Hindlimb muscle (tissue), 1 donor: ENCODE measurements around the gene JUP. TPM values are rescaled to one million over a fixed set of nuclear protein-coding genes. Genes with fewer than 3 reads are reported as not detected.
"Not testable (repeated sequence)": the region's sequence is repeated elsewhere in the genome, so short reads cannot be mapped to it uniquely, and the experiment has no call there.

Source experiments
- DNase-seq: peaks from one replicate; pipeline ENCODE4 v3.0.0-alpha.2; 2013
- polyA plus RNA-seq: library from polyadenylated mRNA; unstranded; fragments of 120-200 nt; gene quantifications from one replicate; pipeline ENCODE4 v1.2.1, GENCODE V29; 2013; ENCODE audit not compliant: insufficient read length

The JUP gene
- polyA plus RNA-seq, result 46.2 TPM

GRCh38 chr17:41786227-41787020, at the start of gene JUP:
Gene JUP (minus strand): TSS chr17:41786711. CDS start chr17:41771854, 14,857 bp downstream.
- peak; percentile 96 for DNase-seq

- peak; percentile 50 for DNase-seq
Measured at GRCh38 chr17:41835800-41836549, 49.5 kb upstream of the JUP start, which contains the start of gene NT5C3B. Gene NT5C3B (minus strand): TSS chr17:41836232. CDS start chr17:41836193, 39 bp downstream.

- no peak for DNase-seq
Measured at GRCh38 chr17:41835214-41835799, 48.8 kb upstream of the JUP start.

GRCh38 chr17:41829961-41830360, 43.5 kb upstream of the JUP start:
- not testable (repeated sequence) for DNase-seq

DNA sequence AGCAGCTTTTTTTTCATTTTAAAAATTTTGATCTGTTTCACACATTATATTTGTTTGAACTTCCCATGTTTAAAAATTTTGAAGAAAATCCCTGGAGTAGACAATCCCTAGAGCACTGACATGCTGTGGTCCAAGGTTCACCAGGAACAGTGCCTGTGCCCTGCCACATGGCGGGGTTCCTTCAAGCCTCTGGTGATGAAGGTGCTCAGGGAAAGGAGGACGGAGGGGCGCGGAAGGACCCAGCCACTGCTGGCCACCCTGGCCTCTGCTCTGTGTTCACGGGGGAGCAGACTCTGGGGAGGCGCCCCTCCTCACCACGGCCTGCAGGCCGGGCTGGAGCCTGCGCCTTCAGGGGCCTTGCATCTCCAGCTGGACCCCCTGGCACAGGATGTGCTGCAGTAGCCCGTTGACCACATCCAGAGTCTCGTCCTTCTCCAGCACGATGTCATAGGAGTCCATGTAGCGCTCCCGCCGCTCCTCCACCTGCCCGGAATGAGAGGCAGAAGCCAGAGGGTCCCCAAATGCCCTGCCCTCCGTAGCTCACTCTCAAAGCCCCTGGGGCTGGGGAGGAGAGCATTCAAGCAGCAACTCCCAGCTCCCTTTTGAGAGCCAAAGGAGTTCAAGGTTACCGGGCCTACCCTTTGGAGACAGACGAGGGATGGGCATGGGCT, 38.8 kb upstream of the JUP start:
- no peak for DNase-seq

GRCh38 chr17:41824086-41824485, 37.6 kb upstream of the JUP start:
- DNase-seq, result no peak

DNA sequence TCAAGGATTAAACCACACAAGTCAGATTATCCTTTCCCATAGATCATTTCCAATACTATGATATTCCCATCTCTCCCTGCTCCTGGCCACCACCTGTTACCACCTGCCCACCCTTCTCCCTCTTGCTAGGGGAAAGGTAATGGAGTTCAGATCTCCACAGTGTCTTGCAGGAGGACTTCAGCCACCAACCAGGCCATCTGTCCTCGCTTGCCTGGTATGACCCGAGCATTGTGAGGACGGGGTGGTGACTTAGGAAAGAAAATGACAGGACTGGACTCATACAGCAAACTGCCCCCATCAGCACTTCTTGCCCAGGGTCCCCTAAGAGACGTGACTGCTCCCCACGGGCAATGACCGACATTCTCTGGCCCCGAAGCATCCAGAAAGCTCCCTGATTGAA, 37.1 kb upstream of the JUP start:
- DNase-seq, result no peak

DNA sequence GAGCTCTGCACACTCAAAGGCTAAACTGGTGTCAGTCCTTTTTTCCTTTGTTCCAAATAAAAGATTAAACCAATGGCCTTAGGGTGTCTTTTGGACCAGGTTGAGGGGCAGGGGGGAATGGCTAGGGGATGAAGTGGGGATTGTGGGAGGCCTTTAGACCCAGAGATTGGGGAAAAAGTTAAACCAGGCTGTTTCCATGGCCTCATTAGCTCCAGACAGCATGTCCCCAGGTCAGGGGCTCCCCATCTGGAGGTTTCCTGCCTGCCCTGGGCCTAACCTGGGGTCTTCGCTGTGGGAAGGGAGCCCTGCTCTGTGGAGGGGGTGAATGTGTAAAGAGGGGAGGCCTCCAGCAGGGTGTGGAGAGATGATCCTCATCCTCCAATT, 36.6 kb upstream of the JUP start:
- no peak for DNase-seq

GRCh38 chr17:41822216-41823140, 36.0 kb upstream of the JUP start:
- DNase-seq, result no peak

GRCh38 chr17:41821776-41822175, 35.3 kb upstream of the JUP start:
- DNase-seq, result no peak

GRCh38 chr17:41818024-41818423, 31.5 kb upstream of the JUP start:
- DNase-seq, result no peak

DNA sequence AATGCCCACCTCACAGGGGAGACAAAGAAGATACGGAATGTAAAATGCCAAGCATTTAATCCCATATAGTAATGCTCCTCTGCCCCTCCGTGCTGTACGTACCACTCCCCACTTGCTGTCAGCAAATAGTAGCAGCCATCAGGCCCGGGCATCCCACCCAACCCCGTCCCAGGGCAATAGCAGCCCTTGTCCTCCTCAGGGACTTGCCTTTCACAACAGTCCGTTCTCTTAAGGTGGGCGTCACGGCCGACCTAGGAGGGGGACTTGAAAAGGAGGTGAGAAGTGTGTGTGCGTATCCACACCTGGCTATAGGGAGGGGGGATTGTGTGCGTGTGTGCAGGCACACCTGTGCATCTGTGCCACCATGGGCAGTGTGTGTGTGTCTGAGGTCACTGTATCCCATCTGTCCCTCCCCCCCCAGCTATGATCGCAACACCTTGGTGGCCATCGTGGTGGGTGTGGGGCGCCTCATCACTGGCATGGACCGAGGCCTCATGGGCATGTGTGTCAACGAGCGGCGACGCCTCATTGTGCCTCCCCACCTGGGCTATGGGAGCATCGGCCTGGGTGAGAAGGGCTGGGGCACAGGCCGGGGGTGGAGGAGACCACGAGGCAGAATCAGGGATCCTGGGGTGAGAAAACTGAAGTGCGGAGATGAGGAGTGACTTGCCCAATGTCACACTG, 30.3 kb upstream of the JUP start:
- DNase-seq, result no peak

GRCh38 chr17:41814195-41814594, 27.7 kb upstream of the JUP start:
- DNase-seq, result no peak

- no peak for DNase-seq
Measured at GRCh38 chr17:41813699-41814124, 27.2 kb upstream of the JUP start.

DNA sequence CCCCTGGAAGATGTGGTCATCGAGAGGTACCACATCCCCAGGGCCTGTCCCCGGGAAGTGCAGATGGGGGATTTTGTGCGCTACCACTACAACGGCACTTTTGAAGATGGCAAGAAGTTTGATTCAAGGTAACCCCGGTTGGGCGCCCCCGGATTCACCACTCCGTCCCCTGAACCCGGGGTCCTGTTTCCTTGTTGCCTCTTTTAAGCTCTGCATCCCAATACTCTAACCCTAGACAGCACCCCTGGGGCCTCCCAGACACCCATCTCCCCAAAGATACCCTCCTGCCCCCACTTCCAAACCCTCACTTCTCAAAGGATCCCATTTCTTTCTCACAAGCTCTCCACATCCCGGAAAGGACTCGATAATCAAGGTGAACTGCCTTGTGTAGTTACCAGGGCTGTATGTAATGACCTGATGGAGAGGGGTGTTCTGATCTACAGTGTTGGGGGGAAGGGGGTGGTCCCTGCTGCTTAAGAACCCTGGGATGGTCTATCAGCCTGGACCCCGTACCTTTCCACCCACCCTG, 26.7 kb upstream of the JUP start:
- no peak for DNase-seq

DNA sequence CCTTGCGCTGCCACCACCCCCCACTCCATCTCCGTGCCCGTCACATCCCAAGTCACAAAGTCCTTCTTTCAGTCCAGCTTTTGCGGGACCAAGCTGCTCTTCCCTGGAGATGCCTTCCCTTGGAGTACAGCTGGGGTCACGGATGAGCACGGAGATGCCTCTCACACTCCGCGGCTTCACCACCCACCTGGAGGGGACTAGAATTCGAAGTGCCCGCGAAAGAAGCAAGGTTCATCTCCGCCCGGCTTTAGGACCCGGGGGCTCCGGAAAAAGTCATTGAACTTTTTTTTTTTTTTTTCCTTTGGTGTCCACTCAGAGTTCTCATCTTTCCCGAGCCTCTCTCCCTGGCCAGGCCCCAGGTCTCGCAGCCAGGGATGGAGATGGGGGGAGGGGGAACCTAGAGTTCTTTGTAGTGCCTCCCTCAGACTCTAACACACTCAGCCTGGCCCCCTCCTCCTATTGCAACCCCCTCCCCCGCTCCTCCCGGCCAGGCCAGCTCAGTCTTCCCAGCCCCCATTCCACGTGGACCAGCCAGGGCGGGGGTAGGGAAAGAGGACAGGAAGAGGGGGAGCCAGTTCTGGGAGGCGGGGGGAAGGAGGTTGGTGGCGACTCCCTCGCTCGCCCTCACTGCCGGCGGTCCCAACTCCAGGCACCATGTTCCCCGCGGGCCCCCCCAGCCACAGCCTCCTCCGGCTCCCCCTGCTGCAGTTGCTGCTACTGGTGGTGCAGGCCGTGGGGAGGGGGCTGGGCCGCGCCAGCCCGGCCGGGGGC, 26.1 kb upstream of the JUP start, which contains the start of gene FKBP10:
TSS of gene FKBP10 (plus strand) at position 624 of the 771 bp plus-strand sequence. CDS start at position 655, 31 bp downstream.
- DNase-seq, result peak; percentile 93

DNA sequence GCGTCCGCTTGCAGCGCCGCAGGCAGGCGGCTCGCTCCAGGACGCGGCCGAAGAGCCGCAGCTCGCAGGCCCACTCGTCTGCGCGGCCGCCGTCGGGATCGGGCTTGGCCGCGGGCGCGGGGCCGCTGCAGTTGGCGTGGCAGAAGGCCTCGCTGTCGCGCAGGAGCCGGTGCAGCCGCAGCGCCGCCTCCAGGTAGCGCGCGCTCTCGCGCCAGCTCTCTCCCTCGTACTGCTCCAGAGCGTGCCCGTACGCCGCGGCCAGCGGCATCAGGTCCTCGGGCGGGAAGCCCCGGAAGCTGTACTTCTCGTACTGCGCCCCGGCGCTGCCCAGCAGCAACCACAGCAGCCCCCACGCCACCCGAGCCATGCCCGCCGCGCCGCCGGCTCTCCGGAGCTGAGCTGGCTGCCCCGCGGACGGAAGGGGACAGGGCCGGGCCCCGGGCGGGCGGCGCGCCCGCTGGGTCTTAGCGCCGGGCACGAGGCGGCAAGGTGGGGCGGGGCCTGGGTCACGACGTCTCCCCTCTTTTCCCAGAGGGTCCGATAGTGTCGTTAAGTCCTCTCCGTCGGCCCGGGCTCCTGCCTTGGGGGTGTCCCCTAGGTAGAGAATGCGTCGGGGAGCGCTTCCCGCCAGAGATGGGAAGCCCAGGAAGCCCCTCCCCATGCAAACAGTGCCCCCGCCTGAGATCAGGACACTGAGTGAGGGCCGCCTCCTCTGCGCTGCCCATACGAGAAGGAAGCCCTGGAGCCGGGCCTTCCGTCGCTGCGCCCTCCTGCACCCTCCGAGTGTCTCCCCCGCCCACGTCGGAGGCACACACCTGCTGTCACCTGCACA, 25.3 kb upstream of the JUP start, which contains the start of gene P3H4:
TSS of gene P3H4 (minus strand) at position 401 of the 832 bp plus-strand sequence. CDS start at position 367, 34 bp downstream.
- peak; percentile 93 for DNase-seq
